Tibial artery (tissue), 4 donors: ENCODE results near the gene PPM1M.

ENCODE experiments used
- DNase-seq, 2 donors: peaks; one replicate each; pipeline ENCODE4 v3.0.0-alpha.2; 2019
- H3K27ac ChIP-seq, 2 donors: fragments of 200-600 bp; sonication (generic) in 1 of 2; 1 replicate in 1 of 2; 2 replicates in 1 of 2; pipeline ENCODE4 v1.5.1; 2018 to 2019; ENCODE audit warnings: mild to moderate bottlenecking in 1 of 2
- H3K27me3 ChIP-seq, 2 donors: fragments of 200-600 bp; sonication (generic) in 1 of 2; one replicate each; pipeline versions ENCODE4 v1.5.1 to v1.6.0; 2016 to 2019
- H3K36me3 ChIP-seq, 3 donors: fragments of 200-600 bp; sonication (generic) in 2 of 3; one replicate each; pipeline ENCODE4 v1.5.1; 2016 to 2019; ENCODE audit warnings: mild to moderate bottlenecking in 2 of 3
- H3K4me1 ChIP-seq, 4 donors: fragments of 200-600 bp; sonication (generic) in 2 of 4; 1 replicate in 3 of 4; 2 replicates in 1 of 4; pipeline ENCODE4 v1.5.1; 2016 to 2019
- H3K4me3 ChIP-seq, 2 donors: fragments of 200-600 bp; sonication (generic) in 1 of 2; 1 replicate in 1 of 2; 2 replicates in 1 of 2; pipeline ENCODE4 v1.5.1; 2018 to 2019; ENCODE audit warnings: mild to moderate bottlenecking in 2 of 2
- H3K9me3 ChIP-seq, 3 donors: fragments of 200-600 bp; sonication (generic) in 1 of 3; one replicate each; pipeline ENCODE4 v1.5.1; 2016 to 2019
- intact Hi-C: fragments of 100-400 bp; cut with DNase I; formaldehyde crosslinking; loops from one replicate; pipeline ENCODE4 v1.15.0; 2023; ENCODE audit warnings: low total_unique reads
- TF ChIP-seq, protein P1 (sequence below), 2 experiments: fragments of 200-600 bp in 1 of 2; fragments of 450-650 bp in 1 of 2; IDR thresholded peaks; one replicate each; pipeline ENCODE4 v1.5.1; 2017 to 2019; ENCODE audit warnings: antibody characterized with exemption in 2 of 2, mild to moderate bottlenecking in 1 of 2, moderate library complexity in 1 of 2

Gene PPM1M

DNA sequence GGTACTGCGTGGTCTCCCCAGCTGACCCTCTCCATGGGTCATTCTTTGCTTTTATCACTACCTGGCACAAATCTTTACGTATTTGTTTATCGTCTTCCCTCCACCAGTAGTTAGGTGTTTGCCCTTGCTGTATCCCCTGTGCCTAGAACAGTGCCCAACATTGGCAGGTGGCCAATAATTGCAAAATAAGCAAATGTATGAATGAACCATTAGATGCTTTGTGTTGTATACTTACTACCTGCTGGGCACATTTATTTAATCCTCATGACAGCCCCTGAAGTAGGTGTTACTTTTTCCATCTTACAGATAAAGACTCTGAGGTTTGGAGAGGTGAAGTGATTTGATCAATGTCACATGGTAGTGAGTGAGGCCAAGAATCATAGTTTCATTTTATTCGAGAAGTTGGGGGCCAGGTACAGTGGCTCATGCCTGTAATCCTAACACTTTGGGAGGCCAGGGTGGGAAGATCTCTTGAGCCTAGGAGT lies 4.6 kb upstream of the PPM1M start:
- H3K27me3 ChIP-seq: no peaks in the 10 kb centered on the region
- H3K27ac ChIP-seq: peak overlapping the region; percentile 80 to 94
- intact Hi-C loops: no loop called here
- H3K36me3 ChIP-seq: no peaks in the 10 kb centered on the region
- no peak overlapping the region for H3K4me3 ChIP-seq
- TF ChIP-seq, protein P1, sequence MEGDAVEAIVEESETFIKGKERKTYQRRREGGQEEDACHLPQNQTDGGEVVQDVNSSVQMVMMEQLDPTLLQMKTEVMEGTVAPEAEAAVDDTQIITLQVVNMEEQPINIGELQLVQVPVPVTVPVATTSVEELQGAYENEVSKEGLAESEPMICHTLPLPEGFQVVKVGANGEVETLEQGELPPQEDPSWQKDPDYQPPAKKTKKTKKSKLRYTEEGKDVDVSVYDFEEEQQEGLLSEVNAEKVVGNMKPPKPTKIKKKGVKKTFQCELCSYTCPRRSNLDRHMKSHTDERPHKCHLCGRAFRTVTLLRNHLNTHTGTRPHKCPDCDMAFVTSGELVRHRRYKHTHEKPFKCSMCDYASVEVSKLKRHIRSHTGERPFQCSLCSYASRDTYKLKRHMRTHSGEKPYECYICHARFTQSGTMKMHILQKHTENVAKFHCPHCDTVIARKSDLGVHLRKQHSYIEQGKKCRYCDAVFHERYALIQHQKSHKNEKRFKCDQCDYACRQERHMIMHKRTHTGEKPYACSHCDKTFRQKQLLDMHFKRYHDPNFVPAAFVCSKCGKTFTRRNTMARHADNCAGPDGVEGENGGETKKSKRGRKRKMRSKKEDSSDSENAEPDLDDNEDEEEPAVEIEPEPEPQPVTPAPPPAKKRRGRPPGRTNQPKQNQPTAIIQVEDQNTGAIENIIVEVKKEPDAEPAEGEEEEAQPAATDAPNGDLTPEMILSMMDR (IDR thresholded peaks at IDR 0.05): no peak
- no peak for DNase-seq
- H3K4me1 ChIP-seq: peaks cover 0 to 50% (median 37%) of the 10 kb centered on the region in 4 donors
- no peaks in the 10 kb centered on the region for H3K9me3 ChIP-seq

DNA sequence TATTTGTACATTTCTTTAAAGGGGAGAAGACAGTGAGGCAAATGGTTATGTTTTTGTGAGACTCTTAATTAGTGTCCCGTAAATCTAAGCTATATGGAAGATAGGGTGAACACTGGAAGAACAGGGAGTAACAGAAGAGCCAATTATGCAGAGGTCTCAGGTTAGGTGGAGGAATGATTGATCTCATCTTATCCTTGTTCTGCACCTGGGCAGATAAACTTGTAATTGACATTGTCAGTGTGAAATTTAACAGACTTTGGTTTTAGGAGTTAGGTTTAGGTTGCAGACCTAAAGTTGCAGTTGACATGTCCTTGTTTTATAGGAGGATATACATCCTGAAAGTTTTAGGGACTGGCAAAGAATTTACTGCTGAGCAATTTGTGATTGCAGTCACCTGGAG lies 3.5 kb upstream of the PPM1M start:
- no peaks in the 10 kb centered on the region for H3K9me3 ChIP-seq
- H3K27me3 ChIP-seq: no peaks in the 10 kb centered on the region
- H3K27ac ChIP-seq: no peak overlapping the region
- intact Hi-C loops: no loop called here
- H3K4me3 ChIP-seq: no peak overlapping the region
- no peak for DNase-seq
- no peaks in the 10 kb centered on the region for H3K36me3 ChIP-seq
- peaks cover 0 to 50% (median 38%) of the 10 kb centered on the region in 4 donors for H3K4me1 ChIP-seq
- TF ChIP-seq, protein P1 (IDR thresholded peaks at IDR 0.05): no peak

DNA sequence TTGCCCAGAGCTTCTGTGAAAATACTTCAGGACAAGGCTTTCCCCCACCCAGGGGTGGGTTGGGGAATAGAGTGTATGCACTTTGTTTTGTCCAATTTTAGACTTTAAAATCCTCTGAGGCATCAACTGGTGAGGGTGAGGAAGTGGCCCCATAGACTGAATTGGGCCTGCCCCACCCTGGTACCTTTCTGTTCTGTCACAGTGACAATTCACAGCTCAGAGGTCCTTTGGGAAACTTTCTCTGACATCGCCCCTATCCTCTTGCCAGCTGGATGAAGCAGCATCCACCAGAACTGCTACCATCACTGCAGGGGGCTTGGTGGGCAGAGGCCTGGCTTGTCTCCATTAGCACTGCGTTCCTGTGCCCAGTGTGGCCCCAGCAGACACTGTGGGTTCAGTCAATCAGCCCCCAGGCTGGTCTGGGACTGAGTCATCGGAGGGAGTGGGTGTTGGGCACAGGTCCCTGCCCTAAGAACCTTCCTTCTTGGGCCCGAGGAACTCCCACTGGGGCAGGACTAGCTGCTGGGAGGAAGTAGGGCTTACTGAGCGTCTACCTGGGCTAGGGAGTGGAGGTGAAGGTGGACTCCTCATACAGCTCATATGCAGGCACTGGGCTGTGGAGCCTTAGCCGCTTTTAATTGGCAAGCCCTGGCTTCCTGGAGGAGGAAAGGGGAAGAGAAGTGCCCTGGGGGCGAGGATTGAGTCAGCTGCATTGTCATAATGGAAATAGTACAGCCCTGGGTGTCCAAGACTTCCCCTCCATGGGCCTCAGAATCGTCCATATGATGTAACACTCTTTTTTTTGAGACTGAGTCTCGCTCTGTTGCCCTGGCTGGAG lies 1.5 kb upstream of the PPM1M start:
- TF ChIP-seq, protein P1 (IDR thresholded peaks at IDR 0.05): no peak
- no peak overlapping the region for H3K27ac ChIP-seq

DNA sequence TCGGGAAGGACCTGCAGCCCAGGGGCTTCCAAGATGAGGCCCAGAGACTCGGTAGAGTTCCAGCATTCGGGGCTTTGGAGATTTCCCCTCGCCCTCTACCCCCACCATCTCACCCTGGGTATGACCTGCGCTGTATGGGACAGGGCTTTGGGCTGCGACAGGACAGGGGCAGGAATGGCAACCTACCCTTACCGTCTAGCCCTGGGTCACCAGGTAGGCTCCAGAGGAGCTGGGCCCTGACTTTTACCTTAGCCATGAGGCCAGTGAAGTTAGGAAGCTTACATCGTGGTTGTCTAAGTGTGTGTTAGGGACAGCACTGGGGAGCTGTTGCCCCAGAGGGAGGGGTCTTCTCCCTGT lies 683 bp downstream of the PPM1M start:
- intact Hi-C loops: no loop called here
- peak overlapping the region; percentile 60 to 65 for H3K4me3 ChIP-seq
- H3K27me3 ChIP-seq: no peaks in the 10 kb centered on the region
- H3K4me1 ChIP-seq: peaks cover 0 to 22% (median 15%) of the 10 kb centered on the region in 4 donors
- TF ChIP-seq, protein P1 (IDR thresholded peaks at IDR 0.05): no peak
- no peak for DNase-seq
- H3K9me3 ChIP-seq: no peaks in the 10 kb centered on the region
- peak overlapping the region; percentile 80 to 92 for H3K27ac ChIP-seq
- peaks cover 1 to 35% (median 27%) of the 10 kb centered on the region in 3 donors for H3K36me3 ChIP-seq

More for the DNA sequence above, 1.5 kb upstream of the PPM1M start:
- Histone ChIP-seq H3K4me3 (no peak overlapping the region), H3K36me3 (peaks cover 0 to 13% (median 5%) of the 10 kb centered on the region in 3 donors), H3K4me1 (peaks cover 0 to 36% (median 24%) of the 10 kb centered on the region in 4 donors), H3K27me3 (no peaks in the 10 kb centered on the region), H3K9me3 (no peaks in the 10 kb centered on the region)
- intact Hi-C loops: no loop called here
- peak; percentile 47 to 73 for DNase-seq

DNA sequence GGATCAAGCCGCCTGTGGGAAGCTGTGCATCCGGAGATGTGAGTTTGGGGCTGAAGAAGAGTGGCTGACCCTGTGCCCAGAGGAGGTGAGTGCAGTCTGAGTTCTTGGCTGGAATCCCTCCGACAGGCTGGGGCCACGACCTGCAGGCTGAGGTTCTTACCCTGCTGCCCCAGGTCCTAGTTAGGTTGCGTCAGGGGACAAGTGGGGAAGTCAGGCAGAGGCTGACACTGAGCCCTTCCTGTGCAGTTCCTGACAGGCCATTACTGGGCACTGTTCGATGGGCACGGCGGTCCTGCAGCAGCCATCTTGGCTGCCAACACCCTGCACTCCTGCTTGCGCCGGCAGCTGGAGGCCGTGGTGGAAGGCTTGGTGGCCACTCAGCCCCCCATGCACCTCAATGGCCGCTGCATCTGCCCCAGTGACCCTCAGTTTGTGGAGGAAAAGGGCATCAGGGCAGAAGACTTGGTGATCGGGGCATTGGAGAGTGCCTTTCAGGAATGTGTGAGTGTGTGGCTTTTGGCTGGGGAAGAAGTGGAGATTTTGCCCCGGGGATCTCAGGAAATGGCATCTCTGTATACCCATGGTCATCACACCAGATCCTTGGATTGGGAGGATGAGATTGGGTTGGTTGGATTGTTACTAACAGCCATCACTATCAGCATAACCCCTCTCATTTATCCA lies 1.3 kb downstream of the PPM1M start:
- Histone ChIP-seq H3K4me1 (peaks cover 0 to 22% (median 15%) of the 10 kb centered on the region in 4 donors), H3K4me3 (peak overlapping the region; percentile 60 to 65), H3K9me3 (no peaks in the 10 kb centered on the region), H3K27ac (peak overlapping the region; percentile 80 to 92), H3K27me3 (no peaks in the 10 kb centered on the region), H3K36me3 (peaks cover 7 to 41% (median 33%) of the 10 kb centered on the region in 3 donors)
- intact Hi-C loops: no loop called here
- peak in 1 of 2 donors; percentile 67 for DNase-seq
- TF ChIP-seq, protein P1 (IDR thresholded peaks at IDR 0.05): no peak
